Measurements from ENCODE around the gene DBN1. TPM values are rescaled to one million over a fixed set of nuclear protein-coding genes. Genes with fewer than 3 reads are reported as not detected.

DBN1 gene
- total RNA-seq, 2 donors from 2014 or later: 322 to 383 TPM

- peaks cover 27% of the 10 kb centered on the region for H3K36me3 Mint-ChIP-seq (ENCODE audit: low read depth)
- WGBS, 2 experiments (ENCODE audit: insufficient coverage in 1 of 2, insufficient read length in 1 of 2): 93 to 95% methylated on average over 12 to 20 of the region's 20 CpGs
- Histone ChIP-seq H3K36me3 (ENCODE audit: control insufficient read depth, insufficient read depth, low read length) (peaks cover 17% of the 10 kb centered on the region), H3K27ac (ENCODE audit: low read depth, low read length) (no peak overlapping the region), H3K27me3 (ENCODE audit: control insufficient read depth, insufficient read depth, low read length, poor library complexity, severe bottlenecking) (no peaks in the 10 kb centered on the region), H3K9ac (ENCODE audit: extremely low read depth, low read length, poor library complexity, severe bottlenecking) (no peak overlapping the region), H3K4me3 (ENCODE audit: low read length) (no peak overlapping the region), H3K4me1 (ENCODE audit: control insufficient read depth, insufficient read depth, low read length) (peaks cover 3% of the 10 kb centered on the region), H3K9me3 (ENCODE audit: control insufficient read depth, low read length) (no peaks in the 10 kb centered on the region)
- no peak for TF ChIP-seq CTCF (conservative IDR thresholded peaks at IDR 0.05)
- DNase-seq: no peak
- peaks cover 22% of the 10 kb centered on the region for H3K27me3 Mint-ChIP-seq (ENCODE audit: insufficient read depth)
- no peak overlapping the region for H3K27ac Mint-ChIP-seq
- no peaks in the 10 kb centered on the region for H3K9me3 Mint-ChIP-seq
- H3K4me3 Mint-ChIP-seq: no peak overlapping the region
- H3K4me1 Mint-ChIP-seq: peaks cover 8% of the 10 kb centered on the region
Observed at GRCh38 chr5:177442066-177442826, 31.2 kb downstream of the DBN1 start.

- WGBS, 2 experiments (ENCODE audit: insufficient coverage in 1 of 2, insufficient read length in 1 of 2): 92 to 95% methylated on average over 13 to 26 of the region's 26 CpGs
- H3K36me3 ChIP-seq (ENCODE audit: control insufficient read depth, insufficient read depth, low read length): peaks cover 23% of the 10 kb centered on the region
- no peaks in the 10 kb centered on the region for H3K9me3 ChIP-seq (ENCODE audit: control insufficient read depth, low read length)
- H3K9ac ChIP-seq (ENCODE audit: extremely low read depth, low read length, poor library complexity, severe bottlenecking): no peak overlapping the region
- no peak for TF ChIP-seq CTCF (conservative IDR thresholded peaks at IDR 0.05)
- H3K27me3 Mint-ChIP-seq (ENCODE audit: insufficient read depth): peaks cover 20% of the 10 kb centered on the region
- no peaks in the 10 kb centered on the region for H3K9me3 Mint-ChIP-seq
- no peak overlapping the region for H3K4me3 Mint-ChIP-seq
- no peak overlapping the region for H3K27ac ChIP-seq (ENCODE audit: low read depth, low read length)
- no peak for DNase-seq
- H3K27me3 ChIP-seq (ENCODE audit: control insufficient read depth, insufficient read depth, low read length, poor library complexity, severe bottlenecking): no peaks in the 10 kb centered on the region
- H3K4me3 ChIP-seq (ENCODE audit: low read length): no peak overlapping the region
- H3K36me3 Mint-ChIP-seq (ENCODE audit: low read depth): peaks cover 32% of the 10 kb centered on the region
- H3K27ac Mint-ChIP-seq: no peak overlapping the region
- peaks cover 3% of the 10 kb centered on the region for H3K4me1 ChIP-seq (ENCODE audit: control insufficient read depth, insufficient read depth, low read length)
- peaks cover 8% of the 10 kb centered on the region for H3K4me1 Mint-ChIP-seq
Observed at GRCh38 chr5:177440990-177441780, 32.2 kb downstream of the DBN1 start.

GRCh38 chr5:177440211-177440989 lies 33.0 kb downstream of the DBN1 start:
- no peak overlapping the region for H3K27ac Mint-ChIP-seq
- TF ChIP-seq CTCF (conservative IDR thresholded peaks at IDR 0.05): no peak
- H3K27me3 Mint-ChIP-seq (ENCODE audit: insufficient read depth): peaks cover 12% of the 10 kb centered on the region
- peaks cover 38% of the 10 kb centered on the region for H3K36me3 Mint-ChIP-seq (ENCODE audit: low read depth)
- H3K4me1 Mint-ChIP-seq: peaks cover 3% of the 10 kb centered on the region
- WGBS, 2 experiments (ENCODE audit: insufficient coverage in 1 of 2, insufficient read length in 1 of 2): 92 to 95% methylated on average over 24 of the region's 24 CpGs
- H3K27me3 ChIP-seq (ENCODE audit: control insufficient read depth, insufficient read depth, low read length, poor library complexity, severe bottlenecking): no peaks in the 10 kb centered on the region
- H3K9ac ChIP-seq (ENCODE audit: extremely low read depth, low read length, poor library complexity, severe bottlenecking): no peak overlapping the region
- no peak overlapping the region for H3K4me3 ChIP-seq (ENCODE audit: low read length)
- H3K4me3 Mint-ChIP-seq: no peak overlapping the region
- no peaks in the 10 kb centered on the region for H3K9me3 ChIP-seq (ENCODE audit: control insufficient read depth, low read length)
- no peak overlapping the region for H3K27ac ChIP-seq (ENCODE audit: low read depth, low read length)
- H3K4me1 ChIP-seq (ENCODE audit: control insufficient read depth, insufficient read depth, low read length): peaks cover 3% of the 10 kb centered on the region
- no peaks in the 10 kb centered on the region for H3K9me3 Mint-ChIP-seq
- H3K36me3 ChIP-seq (ENCODE audit: control insufficient read depth, insufficient read depth, low read length): peaks cover 23% of the 10 kb centered on the region
- DNase-seq: no peak
